ENCODE data around the gene PRXL2B. TPM values are rescaled to one million over a fixed set of nuclear protein-coding genes. Genes with fewer than 3 reads are reported as not detected.
A peak's percentile ranks its signal among the peaks of the same experiment; 100 is the strongest.

PRXL2B gene
- total RNA-seq, 1 experiment from 2014 or later: 31.0 TPM

GRCh38 chr1:2590233-2591141 is 3.9 kb downstream of the PRXL2B start:
- Mint-ChIP-seq H3K4me3 (ENCODE audit: low read depth, unreplicated experiment) (no peak overlapping the region), H3K27ac (ENCODE audit: unreplicated experiment) (no peak overlapping the region), H3K27me3 (ENCODE audit: unreplicated experiment) (no peaks in the 10 kb centered on the region), H3K9me3 (ENCODE audit: low read depth, unreplicated experiment) (no peaks in the 10 kb centered on the region), H3K4me1 (ENCODE audit: low read depth, unreplicated experiment) (peaks cover 8% of the 10 kb centered on the region), H3K36me3 (ENCODE audit: insufficient read depth, unreplicated experiment) (peaks cover 39% of the 10 kb centered on the region)
- no peak for DNase-seq
- BruUV-seq (replicated peaks): TSS peak; percentile 61
- intact Hi-C loops (cut with micrococcal nuclease; ENCODE audit: unreplicated experiment): no loop called here
- CTCF ChIA-PET: no interaction called here
- no peak for TF ChIP-seq CTCF (IDR thresholded peaks at IDR 0.05; ENCODE audit: unreplicated experiment)

- H3K36me3 Mint-ChIP-seq (ENCODE audit: insufficient read depth, unreplicated experiment): peaks cover 33% of the 10 kb centered on the region
- BruUV-seq (replicated peaks): no TSS peak
Observed at GRCh38 chr1:2591233-2591580, 4.6 kb downstream of the PRXL2B start.

GRCh38 chr1:2591581-2592261 is 5.1 kb downstream of the PRXL2B start:
- intact Hi-C loops (cut with micrococcal nuclease; ENCODE audit: unreplicated experiment): no loop called here
- no peak overlapping the region for H3K27ac Mint-ChIP-seq (ENCODE audit: unreplicated experiment)
- peaks cover 8% of the 10 kb centered on the region for H3K4me1 Mint-ChIP-seq (ENCODE audit: low read depth, unreplicated experiment)
- CTCF ChIA-PET: no interaction called here
- no peaks in the 10 kb centered on the region for H3K9me3 Mint-ChIP-seq (ENCODE audit: low read depth, unreplicated experiment)
- H3K4me3 Mint-ChIP-seq (ENCODE audit: low read depth, unreplicated experiment): peak overlapping the region; percentile 49
- no peak for DNase-seq
- BruUV-seq (replicated peaks): no TSS peak
- TF ChIP-seq CTCF (IDR thresholded peaks at IDR 0.05; ENCODE audit: unreplicated experiment): no peak
- H3K27me3 Mint-ChIP-seq (ENCODE audit: unreplicated experiment): peaks cover under 1% of the 10 kb centered on the region
- peaks cover 28% of the 10 kb centered on the region for H3K36me3 Mint-ChIP-seq (ENCODE audit: insufficient read depth, unreplicated experiment)

More at GRCh38 chr1:2591233-2591580, 4.6 kb downstream of the PRXL2B start:
- CTCF ChIA-PET: no interaction called here
- TF ChIP-seq CTCF (IDR thresholded peaks at IDR 0.05; ENCODE audit: unreplicated experiment): no peak
- Mint-ChIP-seq H3K27ac (ENCODE audit: unreplicated experiment) (no peak overlapping the region), H3K9me3 (ENCODE audit: low read depth, unreplicated experiment) (no peaks in the 10 kb centered on the region), H3K4me3 (ENCODE audit: low read depth, unreplicated experiment) (no peak overlapping the region), H3K4me1 (ENCODE audit: low read depth, unreplicated experiment) (peaks cover 8% of the 10 kb centered on the region), H3K27me3 (ENCODE audit: unreplicated experiment) (no peaks in the 10 kb centered on the region)
- intact Hi-C loops (cut with micrococcal nuclease; ENCODE audit: unreplicated experiment): no loop called here
- DNase-seq: no peak

GRCh38 chr1:2592672-2593071 is 6.1 kb downstream of the PRXL2B start:
- H3K27ac Mint-ChIP-seq (ENCODE audit: unreplicated experiment): peak overlapping the region; percentile 69
- intact Hi-C loops (cut with micrococcal nuclease; ENCODE audit: unreplicated experiment): no loop called here
- peaks cover 18% of the 10 kb centered on the region for H3K36me3 Mint-ChIP-seq (ENCODE audit: insufficient read depth, unreplicated experiment)
- no peaks in the 10 kb centered on the region for H3K9me3 Mint-ChIP-seq (ENCODE audit: low read depth, unreplicated experiment)
- H3K4me3 Mint-ChIP-seq (ENCODE audit: low read depth, unreplicated experiment): peak overlapping the region; percentile 63
- CTCF ChIA-PET: no interaction called here
- peaks cover 13% of the 10 kb centered on the region for H3K4me1 Mint-ChIP-seq (ENCODE audit: low read depth, unreplicated experiment)
- TF ChIP-seq CTCF (IDR thresholded peaks at IDR 0.05; ENCODE audit: unreplicated experiment): no peak
- H3K27me3 Mint-ChIP-seq (ENCODE audit: unreplicated experiment): peaks cover 10% of the 10 kb centered on the region
- peak; percentile 57 for DNase-seq
- BruUV-seq (replicated peaks): no TSS peak
